Measurements from ENCODE around the gene AKAP11.

The AKAP11 gene

DNA sequence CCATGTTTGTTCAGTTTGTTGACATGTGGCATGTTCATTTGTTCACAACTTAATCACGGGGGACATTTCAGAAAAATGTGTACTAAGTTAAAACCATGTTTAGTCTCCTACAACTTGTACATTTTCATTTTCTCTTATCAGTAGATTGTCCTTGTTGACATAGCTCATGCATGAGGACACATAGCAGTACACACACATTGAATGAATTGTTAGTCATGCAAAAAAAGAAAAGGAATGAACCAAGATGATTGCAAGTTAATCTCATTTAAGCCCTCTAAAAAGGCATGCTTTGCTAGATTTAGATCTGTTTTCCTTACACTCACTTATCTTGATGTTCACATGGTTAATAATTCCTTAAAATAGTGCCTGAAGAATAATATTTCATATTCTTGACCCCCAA lies 38.2 kb upstream of the AKAP11 start:
- H3K27ac ChIP-seq = no peak overlapping the region
- TF ChIP-seq, protein P1, sequence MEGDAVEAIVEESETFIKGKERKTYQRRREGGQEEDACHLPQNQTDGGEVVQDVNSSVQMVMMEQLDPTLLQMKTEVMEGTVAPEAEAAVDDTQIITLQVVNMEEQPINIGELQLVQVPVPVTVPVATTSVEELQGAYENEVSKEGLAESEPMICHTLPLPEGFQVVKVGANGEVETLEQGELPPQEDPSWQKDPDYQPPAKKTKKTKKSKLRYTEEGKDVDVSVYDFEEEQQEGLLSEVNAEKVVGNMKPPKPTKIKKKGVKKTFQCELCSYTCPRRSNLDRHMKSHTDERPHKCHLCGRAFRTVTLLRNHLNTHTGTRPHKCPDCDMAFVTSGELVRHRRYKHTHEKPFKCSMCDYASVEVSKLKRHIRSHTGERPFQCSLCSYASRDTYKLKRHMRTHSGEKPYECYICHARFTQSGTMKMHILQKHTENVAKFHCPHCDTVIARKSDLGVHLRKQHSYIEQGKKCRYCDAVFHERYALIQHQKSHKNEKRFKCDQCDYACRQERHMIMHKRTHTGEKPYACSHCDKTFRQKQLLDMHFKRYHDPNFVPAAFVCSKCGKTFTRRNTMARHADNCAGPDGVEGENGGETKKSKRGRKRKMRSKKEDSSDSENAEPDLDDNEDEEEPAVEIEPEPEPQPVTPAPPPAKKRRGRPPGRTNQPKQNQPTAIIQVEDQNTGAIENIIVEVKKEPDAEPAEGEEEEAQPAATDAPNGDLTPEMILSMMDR (IDR thresholded peaks at IDR 0.05) = no peak
- TF ChIP-seq ZFX (IDR thresholded peaks at IDR 0.05; ENCODE audit: borderline replicate concordance) = no peak

DNA sequence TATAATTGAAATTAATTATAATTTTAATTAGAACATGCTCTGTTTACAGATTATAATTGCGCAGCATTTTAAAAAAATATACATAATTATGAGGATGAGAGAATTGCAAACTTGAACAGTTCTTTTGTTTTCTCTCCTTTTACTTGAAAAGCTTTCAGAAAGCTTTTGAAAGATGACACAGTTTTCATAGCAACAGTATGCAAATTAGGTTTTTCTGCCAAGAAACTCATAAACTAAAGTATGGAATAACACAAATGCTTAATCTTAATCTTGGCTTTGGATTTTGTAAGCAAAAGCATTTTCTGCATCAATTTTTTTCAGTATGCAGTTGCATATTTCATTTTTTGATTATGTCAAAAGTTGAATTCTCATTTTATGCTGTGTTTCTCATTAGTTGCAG lies 32.8 kb upstream of the AKAP11 start:
- no peak for TF ChIP-seq ZFX (IDR thresholded peaks at IDR 0.05; ENCODE audit: borderline replicate concordance)
- TF ChIP-seq, protein P1 (IDR thresholded peaks at IDR 0.05) = no peak

DNA sequence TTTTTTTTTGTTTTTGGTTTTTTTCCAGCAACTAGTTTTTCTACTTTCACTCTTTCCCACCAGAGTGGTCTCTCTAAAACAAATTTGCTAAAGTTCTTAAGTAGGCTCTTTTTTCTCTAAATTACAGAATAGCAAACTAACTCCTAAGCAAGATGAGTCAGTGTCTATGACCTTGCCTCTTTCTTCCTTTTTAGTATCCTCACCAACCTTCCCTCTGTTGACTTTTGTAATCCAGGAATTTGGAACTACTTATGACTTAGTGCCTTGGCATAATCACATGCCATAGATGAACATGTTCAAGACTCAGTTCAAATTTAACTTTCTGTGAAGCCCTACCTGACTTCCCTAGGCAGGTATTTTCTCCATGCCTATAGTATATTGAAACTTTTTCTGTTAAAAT lies 32.3 kb upstream of the AKAP11 start:
- TF ChIP-seq ZFX (IDR thresholded peaks at IDR 0.05; ENCODE audit: borderline replicate concordance) = no peak
- TF ChIP-seq, protein P1 (IDR thresholded peaks at IDR 0.05) = no peak
- H3K27ac ChIP-seq = no peak overlapping the region

More for the DNA sequence above, 32.8 kb upstream of the AKAP11 start:
- no peak overlapping the region for H3K27ac ChIP-seq

DNA sequence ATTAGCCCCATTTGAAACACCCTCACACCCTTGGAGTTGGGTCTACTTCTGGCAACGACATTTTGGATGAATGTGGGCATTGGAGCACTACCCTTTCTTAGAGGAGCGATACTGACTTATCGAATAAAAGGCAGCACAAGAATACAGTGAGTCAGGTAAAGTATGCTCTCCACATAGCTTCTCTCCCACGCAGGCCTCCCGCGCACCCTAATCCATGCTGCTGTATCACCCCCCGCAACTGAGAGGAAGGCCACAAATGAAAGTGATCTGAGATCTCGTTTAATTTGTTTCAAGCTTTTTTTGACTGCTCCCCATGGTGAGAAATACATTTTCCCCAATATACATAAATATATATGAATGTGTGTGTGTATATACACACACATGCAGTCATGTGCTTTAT lies 25.4 kb upstream of the AKAP11 start:
- TF ChIP-seq ZFX (IDR thresholded peaks at IDR 0.05; ENCODE audit: borderline replicate concordance) = no peak
- TF ChIP-seq, protein P1 (IDR thresholded peaks at IDR 0.05) = no peak
- no peak overlapping the region for H3K27ac ChIP-seq

DNA sequence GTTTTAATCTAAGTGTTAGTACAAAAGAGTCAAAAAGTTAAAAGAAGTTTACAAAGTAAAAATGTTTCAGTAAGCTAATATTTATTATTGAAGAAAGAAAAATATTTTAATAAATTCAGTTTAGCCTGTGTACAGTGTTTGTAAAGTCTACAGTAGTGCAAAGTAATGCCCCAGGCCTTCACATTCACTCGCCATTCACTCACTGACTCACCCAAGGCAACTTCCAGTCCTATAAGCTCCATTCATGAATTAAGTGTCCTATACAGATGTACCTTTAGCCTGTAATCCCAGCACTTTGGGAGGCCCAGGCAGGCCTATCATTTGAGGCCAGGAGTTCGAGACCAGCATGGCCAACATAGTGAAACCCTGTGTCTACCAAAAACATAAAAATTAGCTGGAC lies 24.1 kb upstream of the AKAP11 start:
- H3K27ac ChIP-seq = no peak overlapping the region
- no peak for TF ChIP-seq ZFX (IDR thresholded peaks at IDR 0.05; ENCODE audit: borderline replicate concordance)
- TF ChIP-seq, protein P1 (IDR thresholded peaks at IDR 0.05) = no peak

DNA sequence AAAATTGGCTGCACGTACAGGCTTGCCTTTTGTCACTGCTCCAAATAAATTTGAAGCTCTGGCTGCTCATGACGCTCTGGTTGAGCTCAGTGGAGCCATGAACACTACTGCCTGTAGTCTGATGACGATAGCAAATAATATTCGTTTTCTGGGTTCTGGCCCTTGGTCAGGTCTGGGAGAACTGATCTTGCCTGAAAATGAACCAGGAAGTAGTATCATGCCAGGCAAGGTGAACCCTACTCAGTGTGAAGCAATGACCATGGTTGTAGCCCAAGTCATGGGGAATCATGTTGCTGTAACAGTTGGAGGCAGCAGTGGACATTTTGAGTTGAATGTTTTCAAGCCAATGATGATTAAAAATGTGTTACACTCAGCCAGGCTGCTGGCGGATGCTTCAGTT lies 16.1 kb upstream of the AKAP11 start:
- H3K27ac ChIP-seq = no peak overlapping the region
- no peak for TF ChIP-seq ZFX (IDR thresholded peaks at IDR 0.05; ENCODE audit: borderline replicate concordance)
- TF ChIP-seq, protein P1 (IDR thresholded peaks at IDR 0.05) = no peak

DNA sequence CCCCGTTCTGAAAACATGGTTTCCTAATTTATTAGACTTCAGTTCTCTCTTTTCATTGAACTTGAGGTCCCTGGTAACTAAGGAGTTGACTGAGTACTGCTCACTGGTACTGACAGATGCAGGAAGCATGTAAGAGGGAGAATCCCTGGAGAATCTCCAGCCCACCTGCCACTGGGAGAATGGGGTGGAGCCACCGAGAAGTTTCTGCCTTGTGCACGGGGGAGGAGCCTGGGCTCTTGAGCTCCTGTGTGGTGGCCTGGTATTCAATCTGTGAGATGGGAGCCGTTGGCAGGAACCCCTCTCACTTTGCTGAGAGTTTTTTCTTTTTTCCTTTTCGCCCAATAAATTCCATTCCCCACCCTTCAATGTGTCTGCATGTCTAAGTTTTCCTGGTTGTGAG lies 13.2 kb upstream of the AKAP11 start:
- no peak for TF ChIP-seq ZFX (IDR thresholded peaks at IDR 0.05; ENCODE audit: borderline replicate concordance)
- TF ChIP-seq, protein P1 (IDR thresholded peaks at IDR 0.05) = no peak
- H3K27ac ChIP-seq = no peak overlapping the region

Measured in 22Rv1 (cell line).